Ascending aorta (tissue), 2 donors: Measurements from ENCODE around the gene ADCY2. TPM values are rescaled to one million over a fixed set of nuclear protein-coding genes. Genes with fewer than 3 reads are reported as not detected.

ENCODE experiments used
- DNase-seq, 2 donors: peaks; one replicate each; pipeline ENCODE4 v3.0.0-alpha.2; 2019; ENCODE audit warnings: low spot score in 2 of 2
- H3K27ac ChIP-seq, 2 donors: fragments of 200-600 bp; sonication (generic); one replicate each; pipeline ENCODE4 v1.5.1; 2016 to 2017; ENCODE audit warnings: mild to moderate bottlenecking in 1 of 2
- H3K27me3 ChIP-seq: fragments of 200-600 bp; sonication (generic); one replicate; pipeline ENCODE4 v1.5.1; 2017
- H3K36me3 ChIP-seq, 2 donors: fragments of 200-600 bp; sonication (generic); one replicate each; pipeline ENCODE4 v1.5.1; 2016
- H3K4me1 ChIP-seq, 2 donors: fragments of 200-600 bp; sonication (generic); one replicate each; pipeline ENCODE4 v1.5.1; 2016 to 2017; ENCODE audit warnings: mild to moderate bottlenecking in 1 of 2
- H3K4me3 ChIP-seq, 2 donors: fragments of 200-600 bp; sonication (generic); one replicate each; pipeline ENCODE4 v1.5.1; 2016 to 2017; ENCODE audit warnings: mild to moderate bottlenecking in 1 of 2
- H3K9me3 ChIP-seq, 2 donors: fragments of 200-600 bp; sonication (generic); one replicate each; pipeline ENCODE4 v1.5.1; 2016
- intact Hi-C: fragments of 100-400 bp; cut with DNase I; formaldehyde crosslinking; loops from one replicate; pipeline ENCODE4 v1.15.1; 2023
- total RNA-seq: library from RNA; depleted of rRNA; stranded (reverse); fragments of >200 nt; gene quantifications from one replicate; pipeline ENCODE4 v1.1.0, GENCODE V29; 2016
- TF ChIP-seq, protein P1 (sequence below), 3 experiments: fragments of 200-600 bp in 2 of 3; fragments of 450-650 bp in 1 of 3; sonication (generic) in 2 of 3; IDR thresholded peaks; one replicate each; pipeline ENCODE4 v1.5.1; 2016 to 2019; ENCODE audit warnings: antibody characterized with exemption in 3 of 3, mild to moderate bottlenecking in 1 of 3, moderate library complexity in 1 of 3

Gene ADCY2
- total RNA-seq, 1 donor from 2014 or later, result 0.11 TPM

DNA sequence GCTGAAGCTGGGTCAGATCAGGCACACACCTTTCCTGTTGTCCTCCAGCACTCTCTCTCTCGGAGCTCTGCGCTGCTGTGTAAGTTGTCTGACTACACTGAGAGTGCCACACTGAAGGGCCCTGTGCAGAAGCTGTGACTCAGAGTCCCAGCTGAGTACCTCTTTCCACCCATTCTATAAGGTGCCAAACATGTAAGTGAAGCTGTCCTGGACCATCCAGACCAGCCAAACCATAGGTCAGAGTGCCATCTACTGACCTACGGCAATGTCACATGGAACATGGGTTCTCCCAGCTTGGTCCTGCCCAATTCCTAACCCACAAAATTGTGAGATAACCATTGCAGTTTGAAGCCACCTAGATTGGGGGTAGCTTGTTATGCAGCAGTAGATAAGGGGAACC lies 68.2 kb downstream of the ADCY2 start:
- intact Hi-C loops, result no loop called here
- no peaks in the 10 kb centered on the region for H3K36me3 ChIP-seq
- TF ChIP-seq, protein P1, sequence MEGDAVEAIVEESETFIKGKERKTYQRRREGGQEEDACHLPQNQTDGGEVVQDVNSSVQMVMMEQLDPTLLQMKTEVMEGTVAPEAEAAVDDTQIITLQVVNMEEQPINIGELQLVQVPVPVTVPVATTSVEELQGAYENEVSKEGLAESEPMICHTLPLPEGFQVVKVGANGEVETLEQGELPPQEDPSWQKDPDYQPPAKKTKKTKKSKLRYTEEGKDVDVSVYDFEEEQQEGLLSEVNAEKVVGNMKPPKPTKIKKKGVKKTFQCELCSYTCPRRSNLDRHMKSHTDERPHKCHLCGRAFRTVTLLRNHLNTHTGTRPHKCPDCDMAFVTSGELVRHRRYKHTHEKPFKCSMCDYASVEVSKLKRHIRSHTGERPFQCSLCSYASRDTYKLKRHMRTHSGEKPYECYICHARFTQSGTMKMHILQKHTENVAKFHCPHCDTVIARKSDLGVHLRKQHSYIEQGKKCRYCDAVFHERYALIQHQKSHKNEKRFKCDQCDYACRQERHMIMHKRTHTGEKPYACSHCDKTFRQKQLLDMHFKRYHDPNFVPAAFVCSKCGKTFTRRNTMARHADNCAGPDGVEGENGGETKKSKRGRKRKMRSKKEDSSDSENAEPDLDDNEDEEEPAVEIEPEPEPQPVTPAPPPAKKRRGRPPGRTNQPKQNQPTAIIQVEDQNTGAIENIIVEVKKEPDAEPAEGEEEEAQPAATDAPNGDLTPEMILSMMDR (IDR thresholded peaks at IDR 0.05), result no peak

DNA sequence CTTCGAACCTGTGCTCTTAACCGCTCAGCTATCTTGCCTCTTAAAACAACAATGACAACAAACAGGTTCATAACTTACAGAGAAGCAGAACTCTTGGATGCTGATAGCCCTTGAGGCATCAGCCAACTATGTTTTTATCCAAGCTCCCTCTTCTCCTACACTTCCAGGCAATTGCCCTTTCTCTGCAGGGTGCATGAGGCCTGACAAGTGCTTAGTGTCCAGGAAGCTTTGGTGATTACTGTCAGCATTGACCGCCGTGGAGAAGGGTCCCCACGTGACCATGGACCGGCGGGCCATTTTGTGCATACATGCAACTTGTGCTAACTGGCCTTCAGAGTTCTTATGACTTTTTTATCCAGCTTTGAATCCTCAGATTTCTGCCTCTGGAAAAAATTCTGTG lies 71.2 kb downstream of the ADCY2 start:
- DNase-seq, result no peak
- Histone ChIP-seq H3K36me3 (no peaks in the 10 kb centered on the region), H3K4me1 (no peaks in the 10 kb centered on the region), H3K27ac (no peak overlapping the region), H3K4me3 (no peak overlapping the region), H3K9me3 (peaks cover 0 to 10% of the 10 kb centered on the region in 2 donors), H3K27me3 (no peaks in the 10 kb centered on the region)
- TF ChIP-seq, protein P1 (IDR thresholded peaks at IDR 0.05), result no peak
- intact Hi-C loops, result no loop called here

More for the DNA sequence above, 68.2 kb downstream of the ADCY2 start:
- no peak overlapping the region for H3K4me3 ChIP-seq
- DNase-seq, result no peak
- no peaks in the 10 kb centered on the region for H3K4me1 ChIP-seq
- no peak overlapping the region for H3K27ac ChIP-seq
- no peaks in the 10 kb centered on the region for H3K27me3 ChIP-seq
- H3K9me3 ChIP-seq, result no peaks in the 10 kb centered on the region

DNA sequence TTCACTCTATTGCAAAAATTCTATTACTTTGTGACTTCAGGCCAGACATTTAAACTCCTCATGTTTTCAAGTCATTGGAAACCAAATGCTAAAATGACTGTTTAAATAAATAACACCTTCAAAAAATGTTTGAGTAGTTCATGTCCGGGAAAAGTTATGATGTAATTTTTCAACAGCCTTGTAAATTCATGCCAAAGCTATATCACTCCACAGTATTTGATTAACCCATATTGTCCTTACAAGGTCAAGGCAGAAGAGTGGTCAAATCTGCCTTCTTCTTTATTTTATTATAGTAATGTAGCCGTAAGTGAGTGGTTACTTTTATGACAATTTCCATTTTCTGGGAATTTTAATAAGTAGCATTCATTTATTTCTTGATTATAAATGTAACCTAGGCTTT lies 72.8 kb downstream of the ADCY2 start:
- Histone ChIP-seq H3K4me1 (no peaks in the 10 kb centered on the region), H3K27ac (no peak overlapping the region), H3K36me3 (no peaks in the 10 kb centered on the region), H3K9me3 (peaks cover 0 to 10% of the 10 kb centered on the region in 2 donors), H3K4me3 (no peak overlapping the region), H3K27me3 (no peaks in the 10 kb centered on the region)
- intact Hi-C loops, result no loop called here
- DNase-seq, result no peak
- TF ChIP-seq, protein P1 (IDR thresholded peaks at IDR 0.05), result no peak

DNA sequence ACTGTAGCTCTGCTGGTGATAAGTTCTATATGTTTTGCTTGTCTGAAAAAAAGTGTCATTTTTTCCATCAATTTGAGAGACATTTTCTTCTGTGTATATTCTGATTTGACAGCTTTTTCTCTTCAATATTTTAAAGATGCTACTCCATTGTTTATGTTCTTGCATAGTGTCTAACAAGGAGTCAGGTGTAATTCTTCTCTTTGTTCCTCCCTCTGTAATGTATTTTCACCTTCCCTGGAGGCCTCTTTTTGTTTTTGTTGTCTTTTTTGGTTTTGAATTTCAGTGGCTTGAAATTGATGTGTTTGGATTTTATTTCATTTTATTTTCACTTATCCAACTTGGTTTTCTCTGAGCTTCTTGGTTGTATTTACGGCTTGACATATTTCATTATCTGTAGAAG lies 75.8 kb downstream of the ADCY2 start:
- no peak overlapping the region for H3K27ac ChIP-seq
- no peaks in the 10 kb centered on the region for H3K4me1 ChIP-seq
- TF ChIP-seq, protein P1 (IDR thresholded peaks at IDR 0.05), result no peak
- no peak for DNase-seq
- H3K4me3 ChIP-seq, result no peak overlapping the region
- no peaks in the 10 kb centered on the region for H3K36me3 ChIP-seq
- intact Hi-C loops, result no loop called here
- peaks cover 0 to 10% of the 10 kb centered on the region in 2 donors for H3K9me3 ChIP-seq
- no peaks in the 10 kb centered on the region for H3K27me3 ChIP-seq

DNA sequence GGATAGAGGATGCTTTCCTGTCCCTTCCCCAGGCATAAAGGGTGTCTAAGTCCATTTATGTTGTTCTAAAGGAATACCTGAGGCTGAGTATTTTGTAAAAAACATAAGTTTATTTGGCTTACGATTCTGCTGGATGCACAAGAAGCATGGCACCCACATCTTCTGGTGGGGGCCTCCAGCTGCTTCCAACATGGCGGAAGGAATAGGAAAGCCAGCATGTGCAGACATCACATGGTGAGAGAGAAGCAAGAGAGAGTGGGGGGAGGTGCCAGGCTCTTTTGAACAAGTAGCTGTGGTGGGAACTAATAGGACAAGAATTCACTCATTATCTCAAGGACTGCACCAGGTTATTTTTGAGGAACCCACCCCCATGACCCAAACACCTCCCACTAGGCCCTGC lies 77.2 kb downstream of the ADCY2 start:
- intact Hi-C loops, result no loop called here
- H3K27me3 ChIP-seq, result no peaks in the 10 kb centered on the region
- no peaks in the 10 kb centered on the region for H3K4me1 ChIP-seq
- no peak overlapping the region for H3K27ac ChIP-seq
- no peak for DNase-seq
- H3K36me3 ChIP-seq, result no peaks in the 10 kb centered on the region
- TF ChIP-seq, protein P1 (IDR thresholded peaks at IDR 0.05), result no peak
- peaks cover 0 to 10% of the 10 kb centered on the region in 2 donors for H3K9me3 ChIP-seq
- no peak overlapping the region for H3K4me3 ChIP-seq

DNA sequence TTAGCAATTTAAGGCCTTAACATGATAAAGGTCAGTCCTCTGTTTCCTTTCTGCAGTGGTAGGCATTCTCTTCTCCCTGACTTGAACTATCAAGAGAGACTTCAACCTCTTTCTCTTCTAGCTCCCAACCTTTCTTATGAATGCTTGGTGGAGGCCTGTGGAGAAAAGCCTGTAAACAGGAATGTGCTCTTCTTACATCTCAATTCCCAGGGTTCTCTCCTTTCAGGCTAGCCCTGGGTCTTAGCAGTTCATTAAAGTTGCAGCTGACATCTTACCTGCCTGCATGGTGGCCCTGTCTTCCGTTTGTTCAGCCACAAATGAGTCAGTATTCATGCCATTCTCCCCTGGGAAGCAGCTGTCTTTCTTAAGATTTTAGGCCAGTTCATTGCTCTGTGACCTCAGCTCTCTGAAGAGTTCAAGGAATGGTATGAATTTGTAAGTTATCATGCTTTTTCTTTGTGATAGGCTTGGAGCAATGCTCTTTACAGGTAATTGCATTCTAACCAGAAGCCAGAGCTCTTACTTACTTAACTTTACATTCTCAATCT lies 77.8 kb downstream of the ADCY2 start:
- Histone ChIP-seq H3K27me3 (no peaks in the 10 kb centered on the region), H3K36me3 (no peaks in the 10 kb centered on the region), H3K4me3 (no peak overlapping the region), H3K27ac (no peak overlapping the region), H3K4me1 (no peaks in the 10 kb centered on the region), H3K9me3 (peaks cover 0 to 10% of the 10 kb centered on the region in 2 donors)
- DNase-seq, result no peak
- intact Hi-C loops, result no loop called here
- TF ChIP-seq, protein P1 (IDR thresholded peaks at IDR 0.05), result no peak
